HG02884 (cell line): ENCODE measurements around the gene DCBLD1.
A peak's percentile ranks its signal among the peaks of the same experiment; 100 is the strongest.
"Not testable (repeated sequence)": the region's sequence is repeated elsewhere in the genome, so short reads cannot be mapped to it uniquely, and the experiment has no call there.

Experiments used
- ATAC-seq: cut with Tn5 transposase; IDR thresholded peaks from one replicate; pipeline ENCODE4 v1.9.1; 2021; ENCODE audit warnings: mild to moderate bottlenecking, moderate library complexity; ENCODE audit not compliant: unreplicated experiment

Gene DCBLD1

DNA sequence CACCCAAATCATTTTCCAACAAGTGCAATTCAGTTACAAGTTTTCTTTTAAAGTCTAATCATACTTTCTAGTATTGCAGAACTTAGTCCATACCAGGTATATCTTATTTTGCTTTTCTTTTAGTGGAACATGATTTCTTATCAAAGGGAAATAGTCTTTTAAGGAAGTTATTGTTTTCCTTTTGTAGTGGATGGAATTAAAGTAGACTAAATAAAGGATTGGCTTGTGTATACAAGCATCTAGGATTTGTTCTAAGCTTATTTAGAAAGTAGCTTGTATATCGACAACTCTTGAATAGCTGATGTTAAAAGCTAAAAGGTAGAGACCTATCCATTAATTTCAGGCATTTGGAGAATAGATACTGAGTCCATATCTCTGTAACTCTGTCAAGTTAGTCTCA lies 14.8 kb downstream of the DCBLD1 start:
- no peak for ATAC-seq

DNA sequence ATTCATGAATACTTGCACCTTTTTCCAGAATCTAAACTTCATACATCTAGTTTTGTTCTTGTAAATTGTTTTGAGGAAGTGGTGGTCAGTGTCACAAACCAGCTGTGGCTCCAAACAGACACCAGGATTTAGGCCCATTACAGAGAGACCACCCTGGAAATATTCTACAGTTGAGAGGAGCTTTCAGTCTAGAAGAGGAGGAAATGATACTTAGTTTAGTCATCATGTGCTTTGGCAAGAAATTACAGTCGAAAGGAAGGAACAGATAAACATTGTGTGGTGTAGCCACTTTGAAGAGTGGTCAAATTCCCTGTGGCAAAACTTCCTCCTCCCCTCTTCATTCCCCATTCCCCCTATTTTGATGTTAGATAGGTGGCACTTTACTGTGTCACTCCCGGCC lies 15.7 kb downstream of the DCBLD1 start:
- peak; percentile 56 for ATAC-seq

DNA sequence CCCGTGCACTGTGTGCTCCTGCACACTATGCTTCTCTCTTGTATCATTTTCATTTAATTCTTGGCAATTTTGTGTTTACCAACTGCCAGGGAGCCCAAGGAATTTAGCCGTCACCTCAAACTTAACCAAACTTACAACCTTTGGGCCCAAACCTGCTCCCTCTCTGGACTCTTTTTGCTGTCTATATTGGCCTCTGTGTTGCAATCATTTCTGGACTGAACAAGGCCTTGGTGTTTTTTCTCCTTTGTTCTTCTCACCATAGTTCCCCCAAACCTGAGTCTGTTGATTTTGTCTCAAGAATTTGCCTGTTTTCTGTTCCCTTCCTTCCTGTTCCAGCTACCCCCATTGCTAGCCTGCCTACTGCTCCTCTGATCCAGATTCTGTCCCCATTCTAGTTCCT lies 19.2 kb downstream of the DCBLD1 start:
- ATAC-seq: no peak

DNA sequence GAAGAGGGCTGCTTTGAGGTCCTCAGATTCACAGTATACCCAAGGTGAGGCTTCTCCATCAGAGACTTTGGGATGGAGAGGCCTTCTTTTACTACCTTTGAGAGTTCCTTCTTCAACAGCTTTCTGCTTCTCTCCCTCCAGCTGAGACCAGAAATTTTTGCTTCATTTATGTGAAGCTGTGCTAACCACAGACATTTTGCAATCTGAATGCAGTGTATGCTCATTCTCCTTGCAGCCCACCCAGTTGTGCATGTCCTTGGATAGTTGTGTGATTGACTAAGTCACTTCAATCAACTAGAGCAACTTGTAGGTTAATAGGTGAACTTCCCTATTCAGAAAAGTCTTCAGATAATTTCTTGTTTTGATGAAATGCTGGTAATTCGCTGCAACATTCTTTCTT lies 20.1 kb downstream of the DCBLD1 start:
- no peak for ATAC-seq

DNA sequence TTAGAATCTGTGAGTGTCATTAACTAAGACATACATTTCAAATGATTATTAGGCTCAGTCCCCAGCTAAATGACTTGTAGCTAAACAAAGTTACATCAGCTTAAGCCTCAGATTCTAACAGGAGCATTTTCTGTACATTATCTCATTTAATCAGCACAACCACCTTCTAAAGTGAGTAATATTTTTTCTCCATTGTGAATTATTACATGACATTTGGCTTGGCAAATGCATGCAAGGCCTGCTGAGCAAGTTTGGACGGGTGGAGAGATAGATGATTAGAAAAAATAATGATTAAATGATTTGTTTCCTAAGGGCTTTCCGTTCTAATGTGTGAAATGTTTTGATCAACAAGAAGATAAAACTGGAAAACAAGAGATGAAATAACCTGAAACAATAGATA lies 20.7 kb downstream of the DCBLD1 start:
- ATAC-seq: no peak

DNA sequence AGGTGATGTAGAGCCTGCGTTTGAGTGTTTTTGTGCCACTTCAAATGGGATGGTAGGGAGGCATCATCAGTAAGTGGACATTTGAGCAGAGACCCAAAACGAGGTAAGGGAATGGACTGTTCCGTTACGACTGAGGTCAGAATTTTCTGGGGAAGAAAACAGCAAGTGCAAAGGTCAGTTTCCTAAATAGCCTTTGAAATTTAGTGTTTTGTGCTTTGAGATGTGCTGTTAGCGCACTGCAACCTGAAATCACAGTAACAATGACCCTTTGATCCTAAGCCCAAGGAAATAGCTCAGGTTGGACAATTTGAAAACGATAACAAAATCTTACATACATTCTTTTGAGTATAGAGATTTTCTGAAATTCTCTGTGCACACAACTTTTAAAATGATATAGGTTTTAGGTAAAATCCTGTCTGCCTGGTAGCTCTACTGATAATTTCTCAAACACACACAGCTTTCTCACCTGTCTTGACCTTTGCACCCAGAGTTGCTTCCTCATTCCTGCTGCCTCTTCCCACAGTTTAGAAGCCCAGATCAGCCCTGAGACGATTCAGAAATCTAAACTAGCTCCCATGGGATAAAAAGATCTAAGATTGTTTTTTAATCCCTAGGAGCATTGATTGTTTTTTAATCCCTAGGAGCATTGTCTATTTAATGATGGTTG lies 22.1 kb downstream of the DCBLD1 start:
- no peak for ATAC-seq

DNA sequence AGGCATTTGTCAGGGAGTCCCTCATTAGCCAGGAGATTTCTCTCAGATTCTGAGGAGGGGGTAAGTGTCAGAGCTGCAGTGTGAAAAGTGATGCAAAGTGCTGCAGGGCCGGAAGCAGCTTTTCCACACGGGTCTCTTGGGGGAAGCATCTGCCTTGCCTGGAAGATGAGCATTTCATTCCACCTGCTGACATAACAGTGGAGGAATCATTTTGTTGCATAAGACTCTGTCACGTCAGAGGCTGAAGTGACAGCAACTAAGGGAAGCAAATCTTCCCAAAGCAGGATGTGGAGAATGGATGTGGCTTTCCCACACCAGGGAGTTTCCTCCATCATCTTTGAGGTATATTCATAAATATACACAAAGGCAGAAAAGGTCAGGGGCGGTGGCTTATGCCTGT lies 22.8 kb downstream of the DCBLD1 start:
- ATAC-seq: no peak

DNA sequence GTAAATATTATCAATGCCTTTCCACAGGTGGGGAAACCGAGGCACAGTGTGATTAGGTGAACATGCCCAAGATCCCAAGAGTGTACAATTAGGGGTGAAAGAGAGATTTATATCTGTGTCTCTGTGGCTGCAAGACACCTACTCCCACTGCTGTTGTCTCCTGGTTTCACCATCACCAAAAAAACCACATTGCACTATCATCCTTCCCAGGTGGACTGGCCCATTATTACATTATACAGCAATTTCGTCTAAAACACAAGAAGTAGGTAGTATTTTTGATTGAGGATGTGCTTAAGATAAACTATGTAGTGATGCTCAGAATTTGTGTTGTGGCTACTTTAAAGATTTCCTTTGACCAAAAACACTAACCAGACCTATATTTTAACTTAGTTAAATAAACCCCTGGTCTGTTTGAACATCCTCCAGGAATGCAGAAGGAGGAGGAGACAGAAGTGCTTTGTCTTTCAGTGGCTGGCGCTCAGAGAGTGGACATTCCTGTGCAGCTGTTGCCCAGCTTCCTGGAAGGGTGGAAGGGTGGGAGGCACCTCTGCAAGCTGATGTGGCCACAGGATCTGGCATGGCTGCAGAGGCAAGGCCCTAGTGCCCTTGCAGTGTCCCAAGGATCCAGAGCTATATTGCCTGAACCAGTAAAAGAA lies 23.8 kb downstream of the DCBLD1 start:
- no peak for ATAC-seq

DNA sequence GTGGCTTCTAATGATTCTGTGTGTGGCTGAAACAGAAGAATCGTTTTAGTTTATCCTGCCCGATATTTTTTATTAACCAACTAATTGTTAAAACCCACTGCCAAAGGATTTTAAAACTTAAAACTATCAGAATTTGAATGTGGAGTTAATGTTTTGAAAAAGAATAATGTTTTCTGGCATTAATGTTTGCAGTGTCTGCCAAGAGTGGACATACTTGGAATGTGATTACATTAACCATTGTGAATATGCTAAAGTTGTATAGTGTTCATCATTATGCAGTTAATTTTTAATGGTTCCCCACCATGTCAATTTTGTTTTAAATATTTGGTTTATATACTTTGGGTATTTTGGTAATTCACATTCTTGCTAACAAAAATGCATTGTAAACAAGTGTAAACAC lies 24.4 kb downstream of the DCBLD1 start:
- ATAC-seq: no peak

DNA sequence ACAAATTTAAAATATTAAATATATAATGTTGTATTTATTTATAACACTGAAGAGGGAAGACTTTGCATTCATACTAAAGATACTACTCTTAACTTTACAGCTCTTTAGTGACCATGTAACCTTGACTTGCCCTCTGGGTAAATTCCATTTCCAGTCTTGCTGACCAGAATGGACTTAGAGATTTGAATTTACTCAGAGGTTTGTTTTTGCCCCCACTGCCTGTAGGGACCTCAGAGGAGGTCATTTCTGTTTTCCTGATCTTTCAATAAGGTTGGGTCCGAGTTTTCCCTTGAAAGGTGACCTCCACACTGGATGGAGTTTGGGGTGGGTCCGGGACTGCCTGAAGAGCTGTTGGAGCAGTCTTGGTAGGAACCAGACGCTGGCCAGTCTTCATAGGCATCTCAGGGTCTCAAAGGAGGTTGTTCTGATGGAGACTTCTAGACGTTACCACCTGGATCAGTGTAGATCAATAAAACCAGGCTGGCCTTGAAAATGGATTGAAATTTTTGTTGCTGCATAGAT lies 26.0 kb downstream of the DCBLD1 start:
- ATAC-seq: no peak

DNA sequence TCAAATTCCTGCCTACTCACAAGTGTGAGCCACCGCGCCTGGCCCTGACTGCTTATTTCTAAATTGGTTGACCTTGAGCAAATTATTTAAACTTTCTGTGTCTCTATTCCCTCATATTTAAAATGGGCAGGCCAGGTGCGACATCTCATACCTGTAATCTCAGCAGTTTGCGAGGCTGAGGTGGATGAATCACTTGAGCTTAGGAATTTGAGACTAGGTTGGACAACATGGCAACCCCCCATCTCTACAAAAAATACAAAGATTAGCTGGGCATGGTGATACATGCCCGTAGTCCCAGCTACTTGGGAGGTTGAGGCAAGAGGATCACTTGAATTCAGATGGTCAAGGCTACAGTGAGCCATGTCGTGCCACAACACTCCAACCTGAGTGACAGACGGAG lies 26.5 kb downstream of the DCBLD1 start:
- no peak for ATAC-seq

DNA sequence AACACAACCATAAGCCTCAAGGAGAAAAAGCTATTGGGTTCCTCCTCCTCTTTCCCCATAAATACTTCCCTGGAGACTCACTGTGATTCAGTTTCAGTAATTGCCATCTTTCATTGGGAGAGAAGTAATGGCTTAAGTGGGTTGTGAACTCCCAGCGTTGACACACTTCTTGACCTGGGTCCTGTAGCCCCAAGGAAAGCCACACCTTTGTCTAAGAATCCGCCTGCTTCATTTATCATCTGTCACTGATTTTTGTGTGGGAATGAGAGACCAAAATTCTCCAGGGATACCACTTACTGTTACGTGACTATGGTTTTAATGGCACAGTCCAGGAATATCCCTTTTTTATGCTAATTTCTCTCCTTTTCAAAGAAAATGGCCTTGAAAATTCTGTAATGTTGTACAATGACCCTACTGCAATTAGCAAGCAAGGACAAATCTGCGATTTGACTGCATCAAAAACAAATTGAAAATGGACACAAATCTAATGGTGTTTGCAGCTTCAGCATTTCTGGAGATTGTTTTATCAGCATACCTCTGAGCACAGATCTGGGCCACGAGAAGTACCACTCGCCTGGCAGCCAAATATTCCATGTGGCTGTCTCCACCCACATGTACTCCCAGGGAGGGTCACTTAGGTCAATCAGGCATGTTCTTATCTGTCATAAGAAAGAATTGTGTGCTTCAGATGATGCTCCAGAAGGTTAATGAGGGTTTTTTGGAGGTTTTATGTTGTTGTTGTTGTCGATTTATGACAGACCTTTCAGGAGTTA lies 29.8 kb downstream of the DCBLD1 start:
- no peak for ATAC-seq

DNA sequence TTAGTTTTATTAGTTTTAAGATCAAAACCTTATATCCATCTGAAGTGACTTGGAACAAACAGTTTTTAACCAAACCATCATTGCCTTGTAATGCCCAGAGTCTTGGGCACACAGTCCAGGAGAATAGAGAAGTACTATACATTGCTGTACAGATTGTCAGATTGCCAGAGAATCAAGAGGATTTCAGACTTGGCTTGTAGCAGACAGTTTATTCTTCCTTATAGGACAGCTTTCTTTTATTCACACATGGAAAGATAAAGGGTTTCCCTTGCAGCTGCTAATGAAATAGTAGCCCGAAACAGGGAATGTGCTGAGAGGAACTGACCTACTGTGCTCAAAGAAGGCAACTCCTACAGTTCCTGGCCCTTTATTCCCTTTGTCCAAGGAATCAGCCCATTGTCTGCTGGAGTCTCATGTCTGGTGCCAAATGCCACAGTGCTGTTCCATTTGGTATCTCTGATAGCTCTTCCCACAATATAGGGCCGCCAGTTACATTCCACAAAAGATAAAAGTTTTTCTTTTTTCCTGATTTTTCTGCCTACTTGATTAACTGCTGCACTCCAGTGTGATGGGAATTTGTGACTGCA lies 30.6 kb downstream of the DCBLD1 start:
- ATAC-seq: no peak

DNA sequence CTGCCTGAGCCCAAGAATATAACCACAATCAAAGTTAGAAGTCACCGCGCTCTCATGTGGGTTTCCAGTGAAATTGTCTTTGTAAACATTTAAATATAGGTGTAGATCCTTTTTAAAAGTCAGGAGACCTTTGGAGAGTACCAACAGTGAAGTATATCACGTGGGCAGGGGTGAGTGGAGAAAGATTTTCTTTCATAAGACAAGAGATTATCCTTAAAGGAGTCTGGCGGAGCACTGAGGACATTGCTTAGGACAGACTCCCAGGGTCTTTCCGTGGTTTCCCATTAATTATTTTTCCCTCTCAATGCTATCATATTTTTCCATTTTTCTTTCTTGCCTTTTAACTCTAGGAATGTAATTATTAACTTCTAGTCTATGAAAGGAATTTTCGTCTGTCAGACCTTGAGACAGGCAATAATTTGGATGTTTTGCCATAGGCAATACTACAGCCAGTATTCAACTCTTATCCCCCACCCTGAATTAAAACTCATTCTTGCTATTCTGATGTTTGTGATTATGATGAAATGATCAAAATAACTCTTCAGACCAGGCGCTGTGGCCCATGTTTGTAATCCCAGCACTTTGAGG lies 31.4 kb downstream of the DCBLD1 start:
- no peak for ATAC-seq

DNA sequence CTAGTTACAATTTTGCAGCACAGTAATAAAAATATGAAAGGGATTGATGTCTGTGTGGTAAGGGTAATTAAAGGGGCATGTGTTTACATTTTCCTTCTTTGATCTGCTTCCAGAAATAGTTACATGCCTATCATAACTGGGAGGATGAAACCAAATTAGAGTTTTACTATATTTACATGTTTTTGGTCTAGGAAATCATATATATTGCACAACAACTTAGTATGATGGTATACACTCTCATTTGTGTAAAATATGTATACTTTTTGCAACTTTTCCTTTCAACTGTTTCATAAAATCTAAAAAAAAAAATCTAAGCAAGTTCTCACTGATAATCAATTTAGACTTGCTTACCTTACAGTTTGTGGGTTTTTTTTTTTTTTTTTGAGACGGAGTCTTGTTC lies 32.2 kb downstream of the DCBLD1 start:
- no peak for ATAC-seq

DNA sequence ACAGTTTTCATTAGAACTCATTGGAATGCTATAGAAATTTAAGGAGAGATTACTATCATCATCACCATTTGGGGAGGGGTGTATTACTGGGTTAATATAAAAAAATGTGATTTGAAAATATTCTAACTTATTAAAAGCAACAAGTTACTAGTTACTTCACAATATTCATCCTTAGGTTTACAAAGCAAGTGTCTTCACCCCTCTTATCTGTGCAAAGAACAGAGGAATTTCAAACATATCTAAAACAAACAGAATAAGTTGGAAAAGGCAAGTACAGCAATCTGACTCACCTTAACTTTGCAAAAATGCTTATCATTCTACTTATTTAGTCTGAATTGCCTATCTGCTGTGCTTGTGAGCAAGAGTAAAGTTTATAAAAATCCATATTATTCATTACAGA lies 32.9 kb downstream of the DCBLD1 start:
- ATAC-seq: no peak

DNA sequence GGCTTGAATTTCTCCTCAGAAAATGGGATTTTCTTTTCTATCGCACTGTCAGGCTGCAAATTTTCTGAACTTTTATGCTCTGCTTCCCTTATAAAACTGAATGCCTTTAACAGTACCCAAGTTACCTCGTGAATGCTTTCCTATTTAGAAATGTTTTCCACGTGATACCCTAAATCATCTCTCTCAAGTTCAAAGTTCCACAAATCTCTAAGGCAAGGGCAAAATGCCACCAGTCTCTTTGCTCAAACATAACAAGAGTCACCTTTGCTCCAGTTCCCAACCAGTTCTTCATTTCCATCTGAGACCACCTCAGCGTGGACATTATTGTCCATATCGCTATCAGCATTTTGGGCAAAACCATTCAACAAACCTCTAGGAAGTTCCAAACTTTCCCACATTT lies 35.5 kb downstream of the DCBLD1 start:
- not testable (repeated sequence) for ATAC-seq

DNA sequence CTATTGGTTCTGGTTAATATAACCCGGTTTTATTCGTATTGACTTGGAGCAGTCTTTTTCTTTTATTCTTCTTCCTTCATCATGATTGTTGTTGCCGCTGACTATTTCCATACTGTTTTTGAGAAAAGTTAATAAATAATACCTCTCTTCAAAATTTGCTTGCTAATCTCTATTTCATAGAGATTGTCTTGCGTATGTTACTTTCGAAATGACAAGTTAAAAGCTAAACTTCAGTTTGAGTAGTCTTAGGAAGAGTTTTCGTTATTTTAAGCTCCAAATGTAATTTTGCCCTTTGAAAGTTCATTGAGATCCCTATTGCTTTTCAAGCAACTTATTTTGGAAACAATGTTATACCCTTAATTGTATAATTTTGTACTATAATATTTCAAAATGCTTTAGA lies 36.4 kb downstream of the DCBLD1 start:
- ATAC-seq: no peak

DNA sequence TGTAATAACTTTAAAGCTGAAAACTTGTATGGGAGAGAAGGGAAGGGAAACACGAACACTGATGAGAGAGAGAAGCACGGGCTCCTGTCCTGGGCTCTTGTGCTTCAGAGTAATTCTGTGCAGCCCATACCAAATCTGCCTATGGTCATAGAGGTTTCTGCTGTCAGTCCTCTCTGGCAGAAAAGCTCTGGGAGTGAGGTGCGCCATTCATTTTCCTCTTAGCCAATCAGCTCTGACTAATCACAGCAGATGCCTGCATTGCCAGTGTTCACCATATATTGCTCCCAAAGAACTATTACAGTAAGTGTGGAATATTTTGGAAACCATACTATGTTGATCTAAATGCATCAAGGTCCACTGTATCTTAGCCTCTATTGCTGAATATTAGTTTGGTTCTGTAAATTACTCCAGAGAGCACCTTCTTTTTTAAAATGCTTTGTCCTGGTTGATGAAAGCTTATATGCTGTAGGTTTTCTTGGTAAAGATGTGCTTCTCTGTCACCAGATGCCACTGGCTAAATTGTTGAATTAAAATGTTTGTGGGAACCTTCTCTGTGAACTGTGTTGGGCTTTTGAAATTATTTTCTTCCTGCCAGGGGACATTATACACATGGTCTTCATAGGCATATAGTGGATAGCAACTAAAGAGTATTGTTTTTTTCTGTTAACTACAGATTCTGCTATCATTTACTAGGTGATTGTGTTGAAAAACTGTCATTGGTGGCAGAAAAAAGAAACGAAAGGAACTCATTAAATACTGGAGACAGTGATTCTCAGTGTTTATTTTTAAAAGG lies 38.3 kb downstream of the DCBLD1 start:
- no peak for ATAC-seq

DNA sequence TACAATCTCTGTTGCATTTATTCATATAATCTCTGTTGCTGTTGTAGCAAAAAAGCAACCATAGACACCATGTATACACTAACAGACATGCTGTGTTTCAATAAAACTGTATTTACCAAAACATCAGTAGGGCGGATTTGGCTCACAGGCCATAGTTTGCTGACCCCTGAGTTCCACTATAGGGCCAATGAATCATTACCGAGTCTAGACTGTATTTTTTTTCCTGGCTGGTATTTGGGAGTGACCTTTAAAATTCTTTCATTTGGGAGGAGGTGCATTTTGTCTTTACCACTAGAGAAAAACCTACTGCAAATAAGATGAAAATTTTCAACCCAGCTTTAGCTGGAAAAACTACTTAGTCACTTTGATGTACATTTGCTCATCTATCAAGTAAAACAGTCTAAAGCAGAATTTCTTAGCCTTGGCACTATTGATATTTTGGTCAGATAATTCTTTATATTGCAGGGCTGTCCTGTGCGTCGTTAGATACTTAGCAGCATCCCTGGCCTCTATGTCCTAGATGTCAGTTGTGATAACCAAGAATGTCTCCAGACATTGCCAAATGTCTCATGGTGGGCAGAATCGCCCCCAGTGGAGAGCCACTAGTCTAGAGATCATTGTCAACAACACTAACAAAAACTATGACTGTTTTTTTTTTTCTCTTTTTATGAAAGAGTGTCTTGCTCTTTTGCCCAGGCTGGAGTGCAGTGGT lies 39.5 kb downstream of the DCBLD1 start:
- ATAC-seq: no peak
